Measurements from ENCODE around the gene SEC16A.
A peak's percentile ranks its signal among the peaks of the same experiment; 100 is the strongest.
"Not testable (repeated sequence)": the region's sequence is repeated elsewhere in the genome, so short reads cannot be mapped to it uniquely, and the experiment has no call there.

The SEC16A gene

DNA sequence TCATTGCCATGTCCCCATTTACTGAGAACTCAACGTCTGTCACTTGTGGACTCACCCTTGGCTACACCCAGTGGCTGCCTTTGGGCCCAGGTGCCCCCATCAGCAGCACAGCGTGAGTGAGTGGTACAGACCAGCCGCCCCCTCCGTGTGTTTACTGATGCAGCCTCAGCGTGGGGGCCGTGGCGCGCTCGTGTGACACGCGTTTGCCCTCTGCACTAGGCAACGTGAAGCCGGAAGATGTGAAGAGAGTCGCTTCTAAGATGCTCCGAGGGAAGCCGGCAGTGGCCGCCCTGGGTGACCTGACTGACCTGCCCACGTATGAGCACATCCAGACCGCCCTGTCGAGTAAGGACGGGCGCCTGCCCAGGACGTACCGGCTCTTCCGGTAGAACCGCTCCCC, 60.0 kb downstream of the SEC16A start:
- no peak for DNase-seq

DNA sequence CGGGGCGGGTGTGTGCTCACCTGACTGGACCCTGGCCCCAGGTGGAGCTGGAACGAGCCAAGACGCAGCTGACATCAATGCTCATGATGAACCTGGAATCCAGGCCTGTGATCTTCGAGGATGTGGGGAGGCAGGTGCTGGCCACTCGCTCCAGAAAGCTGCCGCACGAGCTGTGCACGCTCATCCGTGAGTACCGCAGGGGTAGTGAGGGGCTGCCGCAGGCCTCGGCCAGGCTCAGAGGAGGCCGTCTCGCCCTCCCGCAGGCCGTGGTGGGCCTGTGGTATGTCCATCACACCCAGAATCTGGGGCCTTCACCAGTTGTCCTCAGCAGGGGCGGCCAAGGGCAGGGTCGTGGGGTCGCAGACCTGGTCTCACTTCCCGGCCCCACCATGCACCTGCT, 61.0 kb downstream of the SEC16A start:
- no peak for DNase-seq

DNA sequence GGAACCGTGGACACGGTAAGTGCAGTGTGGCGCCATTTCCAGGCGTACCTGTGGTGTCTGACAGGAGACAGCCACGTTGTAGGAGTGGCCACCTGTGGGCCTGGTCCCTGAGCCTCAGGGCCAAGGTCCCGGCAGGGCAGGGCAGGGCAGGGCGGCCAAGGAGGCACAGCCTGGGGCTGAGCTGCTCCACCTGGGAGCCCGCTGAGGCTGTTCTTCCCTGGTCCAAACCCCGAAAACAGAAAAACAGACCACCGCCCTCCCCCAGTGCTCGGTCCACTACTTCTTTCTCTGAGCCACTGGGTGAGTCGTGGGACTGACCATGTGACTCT, 63.8 kb downstream of the SEC16A start:
- no peak for DNase-seq

DNA sequence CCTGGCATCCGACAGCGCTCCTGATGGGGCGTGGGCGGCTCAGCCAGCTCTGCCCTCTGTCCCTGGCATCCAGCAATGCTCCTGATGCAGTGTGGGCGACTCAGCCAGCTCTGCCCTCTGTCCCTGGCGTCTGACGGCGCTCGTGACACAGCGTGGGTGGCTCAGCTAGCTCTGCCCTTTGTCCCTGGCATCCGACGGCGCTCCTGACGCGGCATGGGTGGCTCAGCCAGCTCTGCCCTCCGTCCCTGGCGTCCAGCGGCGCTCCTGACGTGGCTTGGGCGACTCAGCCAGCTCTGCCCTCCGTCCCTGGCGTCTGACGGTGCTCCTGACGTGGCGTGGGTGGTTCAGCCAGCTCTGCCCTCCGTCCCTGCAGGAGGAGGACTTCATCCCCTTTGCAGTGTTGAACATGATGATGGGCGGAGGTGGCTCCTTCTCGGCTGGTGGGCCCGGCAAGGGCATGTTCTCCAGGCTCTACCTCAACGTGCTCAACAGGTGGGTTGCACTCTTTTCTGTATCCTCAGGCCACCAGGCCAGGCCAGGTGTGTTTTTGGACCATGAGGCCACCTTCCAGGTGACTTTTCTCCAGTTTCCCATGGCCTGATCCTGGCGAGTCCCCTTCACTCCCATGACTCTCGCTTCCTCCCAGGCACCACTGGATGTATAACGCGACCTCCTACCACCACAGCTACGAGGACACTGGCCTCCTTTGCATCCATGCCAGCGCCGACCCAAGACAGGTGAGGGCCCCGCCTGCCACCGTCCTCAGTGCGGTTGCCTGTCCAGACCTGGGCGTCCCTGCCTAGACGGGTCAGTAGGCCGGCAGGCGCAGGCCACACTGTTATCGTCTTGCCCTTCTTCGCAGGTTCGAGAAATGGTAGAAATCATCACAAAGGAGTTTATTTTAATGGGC, 64.4 kb downstream of the SEC16A start:
- DNase-seq, result no peak

DNA sequence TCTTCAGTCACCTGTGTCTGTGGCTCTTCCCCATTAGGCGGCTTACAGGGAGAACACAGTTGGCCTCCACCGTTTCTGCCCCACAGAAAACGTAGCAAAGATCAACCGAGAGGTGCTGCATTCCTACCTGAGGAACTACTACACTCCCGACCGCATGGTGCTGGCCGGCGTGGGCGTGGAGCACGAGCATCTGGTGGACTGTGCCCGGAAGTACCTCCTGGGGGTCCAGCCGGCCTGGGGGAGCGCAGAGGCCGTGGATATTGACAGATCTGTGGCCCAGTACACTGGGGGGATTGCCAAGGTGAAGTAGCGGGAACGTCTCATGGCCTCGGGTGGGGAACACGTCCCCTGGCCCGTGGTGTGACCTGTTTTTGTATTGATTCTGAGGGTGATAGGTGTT, 65.9 kb downstream of the SEC16A start:
- no peak for DNase-seq

DNA sequence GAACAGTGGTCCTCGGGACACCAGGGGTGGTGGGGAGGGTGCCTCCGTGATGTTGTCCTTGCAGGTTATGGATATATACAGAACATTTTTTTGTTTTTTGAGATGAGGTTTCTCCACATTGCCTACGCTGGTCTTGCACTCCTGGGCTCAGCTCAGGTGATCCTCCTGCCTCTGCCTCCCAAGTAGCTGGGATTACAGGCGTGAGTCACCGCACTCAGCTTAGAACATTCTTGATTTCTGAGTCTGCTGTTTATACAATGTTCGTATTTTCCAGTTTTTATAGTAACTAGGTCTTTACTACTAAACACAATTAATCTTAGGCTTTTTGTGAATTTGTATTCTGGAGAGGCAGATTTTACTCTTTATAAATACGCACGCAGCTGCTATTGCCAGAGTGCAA, 66.4 kb downstream of the SEC16A start:
- DNase-seq, result no peak

DNA sequence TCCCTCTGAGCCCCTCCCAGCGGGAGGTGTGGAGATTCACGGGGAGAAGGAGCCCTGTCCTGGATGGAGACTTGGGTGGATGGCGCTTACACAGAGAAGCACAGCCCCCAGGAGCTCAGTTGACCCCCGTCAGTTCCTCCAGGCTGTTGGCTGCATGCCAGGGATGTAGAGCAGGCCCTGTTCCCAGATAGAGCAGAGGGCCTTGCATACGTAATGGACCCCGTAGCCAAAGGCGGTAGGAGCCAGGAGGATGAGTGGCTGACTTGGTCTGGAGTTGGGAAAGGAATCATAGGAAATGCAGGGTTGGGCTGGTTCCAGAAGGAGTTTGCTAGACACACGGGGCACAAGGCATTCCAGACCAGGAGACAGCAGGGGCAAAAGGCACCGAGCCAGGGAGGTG, 69.9 kb downstream of the SEC16A start:
- no peak for DNase-seq

DNA sequence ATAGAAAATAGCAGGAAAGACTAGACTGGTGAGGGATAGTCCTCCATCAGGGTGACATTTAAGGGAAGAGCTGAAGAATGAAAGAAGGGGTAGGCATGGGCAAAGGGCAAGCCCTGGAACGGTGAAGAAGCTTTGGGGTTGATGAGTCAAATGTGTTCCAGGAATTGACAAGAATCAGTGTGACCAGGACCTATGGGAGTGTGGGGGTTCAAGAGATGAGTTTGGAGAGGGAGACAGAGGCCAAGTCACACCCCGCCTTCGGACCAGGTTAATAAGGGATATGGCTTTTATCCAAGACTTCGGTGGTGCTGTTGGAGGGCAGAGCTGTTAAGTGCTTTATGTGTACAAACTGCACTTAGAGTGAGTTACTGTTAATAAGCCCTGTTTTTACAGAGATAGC, 71.5 kb downstream of the SEC16A start:
- DNase-seq, result no peak

DNA sequence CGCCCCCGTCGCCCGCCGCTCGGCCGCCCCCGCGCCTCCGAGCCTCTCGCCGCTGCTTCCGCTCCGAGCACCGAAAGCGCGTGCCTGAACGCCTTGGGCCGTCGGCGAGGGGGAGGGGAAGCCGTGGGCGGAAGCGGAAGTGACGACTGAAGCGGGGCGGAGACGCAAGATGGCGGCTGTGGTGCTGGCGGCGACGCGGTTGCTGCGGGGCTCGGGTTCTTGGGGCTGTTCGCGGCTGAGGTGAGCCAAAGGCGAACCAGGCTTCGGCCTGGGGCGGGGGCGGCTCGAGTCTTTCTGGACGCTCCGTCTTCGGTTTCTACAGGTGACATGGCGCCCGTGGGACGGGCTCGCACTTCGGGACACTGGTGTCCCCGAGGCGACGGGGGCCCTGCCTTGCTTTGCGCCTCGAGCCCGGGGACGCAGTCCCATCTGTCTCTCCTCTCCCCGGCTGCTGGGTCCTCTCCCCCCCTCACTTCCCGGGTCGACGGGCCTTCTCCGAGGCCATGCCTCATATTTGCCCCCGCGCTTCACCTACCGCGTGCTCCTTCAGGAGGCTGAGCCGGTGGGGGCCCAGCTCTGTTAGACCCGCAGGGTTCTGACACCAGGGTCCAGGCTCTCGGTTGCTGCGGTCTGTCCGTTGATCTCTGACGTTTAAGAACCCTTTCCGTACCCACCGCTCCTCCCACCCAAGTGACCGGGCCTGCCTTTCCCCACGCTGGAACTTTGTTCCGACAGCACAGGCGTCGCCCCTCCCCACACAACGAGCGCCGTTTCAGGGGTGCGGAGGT, 72.1 kb downstream of the SEC16A start, which contains the start of the genes ENTR1 and PMPCA:
ENTR1 (minus strand) TSS at position 115 of the 788 bp plus-strand sequence. CDS start 217 bp downstream, outside the sequence.
PMPCA (plus strand) TSS at position 159 of the 788 bp plus-strand sequence; CDS start at position 170, 11 bp downstream.
- DNase-seq, result peak; percentile 98

DNA sequence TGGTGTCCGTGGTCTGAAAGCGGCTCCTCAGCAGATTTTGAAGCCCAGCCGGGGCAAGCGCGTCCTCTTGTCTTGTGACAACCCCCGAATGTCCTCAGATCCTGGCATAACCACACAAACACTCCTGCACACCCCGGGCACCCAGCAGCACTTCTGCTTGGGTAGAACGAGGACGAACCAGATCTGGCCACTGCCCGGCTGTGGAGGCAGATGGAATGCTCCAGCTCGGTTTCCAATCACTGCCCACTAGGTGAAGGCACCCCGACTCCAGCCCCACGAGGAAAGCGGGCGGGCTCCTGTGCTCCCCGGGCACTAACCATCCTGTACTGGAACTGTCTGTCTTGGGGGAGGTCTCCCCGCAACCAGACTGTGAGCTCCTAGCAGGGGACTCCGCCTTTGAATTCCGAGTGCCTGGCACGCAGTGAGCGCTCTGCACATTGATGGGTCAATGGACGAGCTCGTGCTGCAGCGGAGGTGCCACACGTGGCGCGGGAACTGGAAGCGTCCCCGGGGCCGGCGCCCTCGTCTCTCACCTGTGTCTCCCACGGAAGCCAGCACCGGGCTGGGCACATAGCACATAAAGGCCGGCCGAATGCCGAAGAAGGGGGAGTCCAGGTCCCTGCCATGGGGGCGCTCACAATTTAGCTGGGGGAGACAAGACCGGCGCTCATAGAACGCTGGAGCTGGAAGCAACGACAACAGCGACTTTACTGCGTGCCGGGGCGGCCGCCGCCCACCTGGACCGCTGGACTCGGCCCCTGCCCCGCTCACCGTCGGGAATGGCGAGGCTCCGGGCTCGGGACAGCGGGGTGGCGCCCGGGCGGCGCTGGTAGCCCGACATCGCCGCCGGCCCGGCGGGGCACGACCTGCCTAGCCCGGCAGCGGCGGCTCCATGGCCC, 73.0 kb downstream of the SEC16A start:
- peak; percentile 48 to 55 for DNase-seq

DNA sequence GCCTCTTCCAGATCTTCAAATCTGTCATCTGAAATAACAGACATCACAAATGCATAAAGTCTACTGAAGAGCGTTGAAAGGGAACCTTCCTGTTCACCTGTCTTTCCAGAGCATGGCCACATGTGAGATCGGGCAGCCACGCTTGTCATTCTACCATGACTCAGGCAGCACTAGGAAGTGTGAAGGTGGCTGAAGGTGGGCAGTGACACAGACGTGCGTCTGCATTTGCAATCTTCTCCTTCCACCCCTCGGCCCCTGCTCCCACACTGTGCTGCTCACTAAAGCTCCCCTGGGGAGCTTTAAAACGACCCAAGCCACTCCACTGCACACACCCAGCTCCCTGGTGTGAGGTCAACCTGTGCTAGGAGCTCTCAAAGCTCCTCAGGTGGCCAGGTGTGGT, 74.9 kb downstream of the SEC16A start:
- DNase-seq, result no peak

DNA sequence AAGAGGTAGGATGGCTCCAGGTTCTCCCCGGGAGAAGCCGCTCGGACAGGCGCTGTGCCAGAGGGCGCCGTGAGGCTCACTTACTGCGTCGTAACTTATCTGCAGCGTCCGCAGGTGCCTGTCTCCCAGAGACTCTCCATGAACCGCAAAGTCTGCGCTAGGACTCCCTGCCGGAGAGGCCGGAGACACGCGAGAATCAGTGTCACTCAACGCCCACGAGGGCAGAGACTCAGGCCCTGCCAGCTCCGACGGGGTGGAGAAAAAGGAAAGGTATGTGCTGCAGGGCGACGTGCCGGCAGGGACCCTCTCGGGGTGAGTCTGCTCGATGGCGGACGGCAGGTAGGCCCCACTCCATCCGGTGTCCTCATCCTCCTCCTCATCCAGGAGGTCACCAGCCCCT, 75.8 kb downstream of the SEC16A start:
- not testable (repeated sequence) for DNase-seq

DNA sequence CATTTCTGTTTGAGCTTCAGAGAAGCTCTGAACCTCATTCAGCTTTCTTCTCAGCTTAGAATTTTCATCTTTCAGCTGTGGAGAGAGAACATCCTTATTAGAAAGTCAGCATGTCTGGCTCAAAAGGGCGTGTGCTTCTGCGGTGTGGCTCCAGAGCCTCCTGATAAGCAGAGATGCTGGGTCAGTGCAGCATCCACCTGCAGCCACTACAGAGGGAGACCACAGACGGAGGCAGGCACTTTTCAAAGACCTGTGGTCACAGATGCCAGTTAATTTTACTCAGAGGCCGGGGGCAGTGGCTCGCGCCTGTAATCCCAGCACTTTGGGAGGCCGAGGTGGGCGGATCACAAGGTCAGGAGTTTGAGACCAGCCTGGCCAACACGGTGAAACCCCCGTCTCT, 76.9 kb downstream of the SEC16A start:
- DNase-seq, result not testable (repeated sequence)

DNA sequence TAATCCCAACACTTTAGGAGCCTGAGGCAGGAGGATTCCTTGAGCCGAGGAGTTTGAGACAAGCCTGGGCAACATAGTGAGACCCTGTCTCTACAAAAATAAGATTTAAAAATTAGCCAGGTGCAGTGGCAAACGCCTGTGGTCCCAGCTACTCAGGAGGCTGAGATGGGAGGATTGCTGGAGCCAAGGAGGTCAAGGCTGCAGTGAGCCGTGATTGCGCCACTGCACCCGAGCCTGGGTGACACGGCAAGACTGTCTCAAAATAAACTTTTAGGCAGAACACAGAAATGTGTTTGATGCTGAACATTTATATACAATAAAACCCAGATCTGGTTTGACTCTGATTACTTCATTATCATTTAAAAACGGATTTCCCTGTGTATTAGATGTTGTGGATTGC, 77.4 kb downstream of the SEC16A start:
- DNase-seq, result no peak

DNA sequence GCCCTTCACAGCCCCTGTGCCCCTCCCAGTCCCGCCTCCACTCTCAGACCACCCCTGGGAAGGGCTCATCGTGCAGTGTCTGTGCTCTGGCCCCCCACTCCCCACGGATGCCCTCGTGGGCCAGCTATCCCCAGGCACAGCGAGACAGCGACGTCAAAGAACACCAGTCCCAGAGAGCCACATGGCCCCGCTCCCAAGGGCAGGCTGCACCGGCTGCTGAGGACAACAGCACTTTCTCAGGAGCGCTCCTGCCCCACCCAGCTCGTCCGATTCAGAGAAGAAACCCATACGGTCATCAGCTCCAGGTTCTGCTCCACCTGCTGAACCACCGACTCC, 78.1 kb downstream of the SEC16A start:
- no peak for DNase-seq

DNA sequence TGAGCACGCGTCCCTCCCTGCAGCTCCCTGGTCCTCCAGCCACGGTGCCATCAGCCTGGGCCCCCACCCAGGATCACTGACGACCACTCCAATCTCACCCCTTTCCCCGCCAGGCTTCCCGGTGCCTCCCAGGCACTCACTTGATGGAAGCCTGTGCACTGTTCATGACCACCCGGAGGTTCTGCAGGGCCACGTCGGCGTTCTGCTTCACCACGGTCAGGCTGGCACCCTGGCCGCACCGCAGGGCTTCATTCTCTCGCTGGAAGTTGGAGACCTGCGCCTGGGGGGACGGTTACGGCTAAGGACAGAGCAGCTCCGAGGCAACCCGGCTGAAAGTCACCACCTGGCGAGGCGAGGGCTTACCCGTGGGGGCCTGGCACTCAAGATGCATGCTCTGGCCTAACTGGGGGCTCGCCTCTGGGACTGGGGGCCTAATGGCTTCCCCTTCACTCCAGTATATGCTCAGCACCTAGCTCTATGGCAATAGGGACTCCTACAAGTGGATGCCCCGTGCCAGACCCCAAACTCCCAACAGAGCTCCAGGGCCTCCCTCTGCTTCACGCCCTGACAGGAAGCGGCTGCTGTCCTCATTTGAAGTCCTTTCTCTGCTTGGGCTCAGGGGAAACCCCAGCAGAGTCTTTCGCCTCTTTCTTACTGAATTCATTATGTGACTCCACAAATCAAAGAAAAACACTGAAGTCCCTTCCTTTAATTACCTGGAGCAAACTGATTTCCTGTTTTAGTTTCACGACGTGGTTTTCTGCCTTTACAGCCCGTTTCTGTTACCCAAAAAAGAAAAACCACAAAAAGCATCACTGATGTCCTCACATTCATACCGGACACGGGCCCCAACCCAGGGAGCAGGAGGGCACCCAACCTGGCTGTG, 78.7 kb downstream of the SEC16A start:
- DNase-seq, result peak; percentile 56 to 68

DNA sequence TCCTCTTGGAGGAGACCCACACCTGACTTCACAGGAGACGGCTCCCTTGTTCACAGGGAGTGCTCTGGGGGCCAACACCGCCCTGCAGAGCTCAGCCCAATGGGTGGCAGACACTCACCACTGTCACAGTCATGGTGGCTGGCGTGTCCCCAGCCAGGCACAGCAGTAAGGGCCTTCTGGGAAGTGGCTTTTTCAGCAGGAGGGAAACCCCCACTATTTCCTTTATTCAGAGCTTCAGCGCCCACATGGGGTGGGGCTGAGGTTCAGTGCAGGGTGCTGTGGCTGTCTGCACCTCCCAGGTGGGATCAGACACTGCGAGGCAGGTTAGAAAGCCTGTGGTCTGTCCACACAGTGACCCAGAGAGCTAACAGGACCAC, 79.3 kb downstream of the SEC16A start:
- DNase-seq, result peak; percentile 74 to 80

DNA sequence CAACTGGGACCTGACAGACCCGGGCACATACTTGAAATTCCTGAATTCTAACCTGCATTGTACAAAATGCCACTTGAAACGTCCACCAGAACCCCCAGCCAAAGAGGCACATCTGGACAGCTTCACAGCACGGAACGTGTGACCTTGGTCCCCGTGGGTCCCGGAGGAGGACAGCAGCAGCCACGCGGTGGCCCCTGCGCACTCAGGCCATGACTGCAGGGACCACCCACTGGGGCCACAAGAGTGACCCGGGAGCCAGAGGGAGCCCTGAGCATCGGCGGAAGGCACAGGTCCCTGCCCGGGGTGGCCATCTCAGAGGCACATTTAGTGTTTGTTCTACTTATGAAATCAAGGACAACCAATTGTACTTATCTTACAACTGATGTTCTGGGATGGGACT, 80.8 kb downstream of the SEC16A start:
- DNase-seq, result no peak

DNA sequence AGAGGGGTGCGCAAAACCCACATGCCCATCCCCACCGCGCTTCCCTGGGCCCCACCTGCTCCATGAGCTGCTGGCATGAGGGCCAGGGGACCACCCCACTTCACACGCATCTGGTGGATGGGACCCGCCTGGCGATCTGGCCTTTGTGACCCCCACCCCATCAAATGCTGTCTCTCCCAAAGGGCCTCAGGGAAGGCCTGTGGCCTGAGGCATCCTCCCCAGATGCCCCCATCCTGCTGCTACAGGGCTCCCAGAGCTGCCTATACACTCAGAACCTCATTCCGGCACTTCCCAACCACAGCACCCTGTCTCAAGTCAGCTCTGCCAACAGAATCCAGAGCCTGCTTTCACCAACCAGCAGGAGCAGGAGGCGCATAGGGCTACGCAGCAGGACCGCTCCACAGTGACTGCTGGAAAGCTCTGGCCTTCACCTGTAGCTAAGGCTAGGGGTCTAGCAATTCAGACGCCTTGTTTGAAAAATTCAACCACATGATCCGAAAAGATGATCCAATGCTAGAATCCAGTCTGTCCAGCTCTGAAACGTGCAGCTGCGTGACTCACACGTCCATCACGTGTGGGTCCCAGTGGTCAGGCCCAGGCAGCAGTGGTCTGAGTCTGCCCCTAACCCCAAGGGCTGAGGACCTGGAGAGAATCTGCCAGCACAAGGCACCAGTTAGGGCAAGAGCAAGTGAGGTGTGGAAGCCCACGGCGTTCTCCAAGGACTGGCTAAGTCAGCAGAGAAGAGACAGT, 81.5 kb downstream of the SEC16A start:
- no peak for DNase-seq

DNA sequence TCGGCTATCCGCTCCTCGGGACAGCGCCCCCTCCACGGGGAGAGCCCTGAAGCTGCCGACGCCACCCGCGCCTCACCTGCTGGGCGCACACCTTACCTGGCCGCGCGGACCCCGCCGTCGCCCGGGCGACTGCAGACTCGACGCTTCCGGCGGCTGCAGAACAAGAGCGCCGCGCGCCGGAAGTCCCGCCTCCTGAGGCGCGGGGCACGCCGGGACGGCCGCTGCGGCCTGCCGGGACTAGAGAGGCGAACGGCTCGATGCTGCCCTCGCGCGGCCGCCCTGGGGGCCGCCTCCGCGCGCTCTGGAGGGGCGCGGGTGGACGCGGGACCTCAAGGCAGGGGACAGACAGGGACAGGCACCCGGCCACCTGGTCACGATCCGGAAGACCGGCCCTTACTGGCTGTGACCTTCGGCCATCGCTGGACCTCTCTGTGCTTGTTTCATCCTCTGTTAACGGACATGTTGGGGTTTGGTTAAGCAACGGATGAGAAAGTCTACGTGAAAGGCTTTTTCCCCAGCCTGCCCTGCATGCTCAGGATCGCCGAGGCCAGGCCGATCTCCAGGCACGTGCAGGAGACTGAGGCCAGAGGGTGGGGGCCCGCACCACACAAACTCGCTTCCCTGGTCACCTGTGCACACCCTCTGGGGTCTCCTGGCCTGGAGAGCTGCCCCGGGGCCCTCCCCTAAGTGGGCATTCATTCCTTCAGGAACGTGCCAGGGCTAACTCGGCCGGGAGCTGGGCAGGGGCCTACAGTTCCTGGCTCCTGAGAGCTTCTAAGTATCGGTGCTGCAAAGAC, 82.6 kb downstream of the SEC16A start, which contains the start of gene SNAPC4:
SNAPC4 (minus strand) TSS at position 133 of the 797 bp plus-strand sequence. CDS start 1,742 bp downstream, outside the sequence.
- peak; percentile 86 to 88 for DNase-seq

Data from activated CD4-positive, alpha-beta T cell treated with anti-CD3 and anti-CD28 coated beads, Interleukin-2, amount 50 U/mL, for 48 hours (primary cell).